NB4 (cell line): ENCODE results near the gene SHISAL2A.

Experiments used
- DNase-seq: peaks from one replicate; pipeline ENCODE4 v3.0.0; 2010; ENCODE audit warnings: low read depth
- H3K4me3 ChIP-seq: one replicate; pipeline ENCODE4 v1.5.1; 2011; ENCODE audit warnings: mild to moderate bottlenecking, low read depth, low read length, moderate library complexity
- MYC ChIP-seq: IDR thresholded peaks from 2 replicates; pipeline ENCODE4 v1.6.1; 2011; ENCODE audit warnings: low read depth, low read length
- POLR2A ChIP-seq: IDR thresholded peaks from 2 replicates; pipeline ENCODE4 v1.6.1; 2011; ENCODE audit warnings: mild to moderate bottlenecking; ENCODE audit not compliant: insufficient read length; ENCODE audit errors: extremely low read depth
- TF ChIP-seq, protein P1 (sequence below): IDR thresholded peaks from one replicate; pipeline ENCODE4 v1.5.1; 2012; ENCODE audit warnings: low read depth, low read length
- TF ChIP-seq, protein P2 (sequence below): IDR thresholded peaks from 2 replicates; pipeline ENCODE4 v1.6.1; 2011; ENCODE audit warnings: low read depth, low read length

SHISAL2A gene

DNA sequence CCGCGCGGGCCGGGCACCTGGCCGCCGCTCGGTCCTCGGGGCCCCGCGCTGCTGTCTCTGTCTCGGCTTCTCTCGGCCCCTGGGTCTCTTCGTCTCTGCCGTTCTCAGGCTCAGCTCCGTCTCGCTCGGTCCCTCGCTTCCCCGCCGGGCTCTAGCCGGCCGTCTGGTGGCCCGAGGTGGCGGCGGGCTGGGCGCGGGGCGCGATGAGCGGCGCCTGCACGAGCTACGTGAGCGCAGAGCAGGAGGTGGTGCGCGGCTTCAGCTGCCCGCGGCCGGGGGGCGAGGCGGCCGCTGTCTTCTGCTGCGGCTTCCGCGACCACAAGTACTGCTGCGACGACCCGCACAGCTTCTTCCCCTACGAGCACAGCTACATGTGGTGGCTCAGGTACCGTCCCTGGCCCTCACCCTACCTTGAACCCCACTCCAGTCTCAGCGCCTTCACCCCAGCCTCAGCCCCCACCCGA, 355 bp downstream of the SHISAL2A start:
- peak overlapping the region; percentile 43 for H3K4me3 ChIP-seq
- peak; percentile 54 for DNase-seq
- TF ChIP-seq, protein P1, sequence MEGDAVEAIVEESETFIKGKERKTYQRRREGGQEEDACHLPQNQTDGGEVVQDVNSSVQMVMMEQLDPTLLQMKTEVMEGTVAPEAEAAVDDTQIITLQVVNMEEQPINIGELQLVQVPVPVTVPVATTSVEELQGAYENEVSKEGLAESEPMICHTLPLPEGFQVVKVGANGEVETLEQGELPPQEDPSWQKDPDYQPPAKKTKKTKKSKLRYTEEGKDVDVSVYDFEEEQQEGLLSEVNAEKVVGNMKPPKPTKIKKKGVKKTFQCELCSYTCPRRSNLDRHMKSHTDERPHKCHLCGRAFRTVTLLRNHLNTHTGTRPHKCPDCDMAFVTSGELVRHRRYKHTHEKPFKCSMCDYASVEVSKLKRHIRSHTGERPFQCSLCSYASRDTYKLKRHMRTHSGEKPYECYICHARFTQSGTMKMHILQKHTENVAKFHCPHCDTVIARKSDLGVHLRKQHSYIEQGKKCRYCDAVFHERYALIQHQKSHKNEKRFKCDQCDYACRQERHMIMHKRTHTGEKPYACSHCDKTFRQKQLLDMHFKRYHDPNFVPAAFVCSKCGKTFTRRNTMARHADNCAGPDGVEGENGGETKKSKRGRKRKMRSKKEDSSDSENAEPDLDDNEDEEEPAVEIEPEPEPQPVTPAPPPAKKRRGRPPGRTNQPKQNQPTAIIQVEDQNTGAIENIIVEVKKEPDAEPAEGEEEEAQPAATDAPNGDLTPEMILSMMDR = no peak
- no peak for TF ChIP-seq MYC
- TF ChIP-seq, protein P2, sequence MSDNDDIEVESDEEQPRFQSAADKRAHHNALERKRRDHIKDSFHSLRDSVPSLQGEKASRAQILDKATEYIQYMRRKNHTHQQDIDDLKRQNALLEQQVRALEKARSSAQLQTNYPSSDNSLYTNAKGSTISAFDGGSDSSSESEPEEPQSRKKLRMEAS = no peak
- TF ChIP-seq POLR2A = no peak

DNA sequence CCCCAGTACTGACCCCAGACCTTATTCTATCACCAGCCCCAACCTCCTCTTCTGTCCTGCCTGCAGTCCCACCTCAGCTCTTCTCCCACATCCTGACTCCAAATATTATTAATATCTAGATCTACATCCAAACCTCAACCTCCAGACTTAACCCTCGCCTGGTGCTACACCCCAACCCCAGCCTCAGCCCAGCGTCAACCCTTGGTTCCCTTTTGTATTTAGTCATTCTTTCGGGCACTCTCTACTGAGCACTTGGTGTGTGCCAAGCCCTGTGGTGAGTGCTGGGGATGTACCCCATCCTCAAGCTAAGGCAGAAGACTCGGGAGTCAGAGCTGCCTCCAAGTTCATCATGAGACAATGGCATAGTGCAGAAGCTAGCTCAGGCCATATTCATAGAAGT, 1.1 kb downstream of the SHISAL2A start:
- DNase-seq = no peak
- no peak overlapping the region for H3K4me3 ChIP-seq

DNA sequence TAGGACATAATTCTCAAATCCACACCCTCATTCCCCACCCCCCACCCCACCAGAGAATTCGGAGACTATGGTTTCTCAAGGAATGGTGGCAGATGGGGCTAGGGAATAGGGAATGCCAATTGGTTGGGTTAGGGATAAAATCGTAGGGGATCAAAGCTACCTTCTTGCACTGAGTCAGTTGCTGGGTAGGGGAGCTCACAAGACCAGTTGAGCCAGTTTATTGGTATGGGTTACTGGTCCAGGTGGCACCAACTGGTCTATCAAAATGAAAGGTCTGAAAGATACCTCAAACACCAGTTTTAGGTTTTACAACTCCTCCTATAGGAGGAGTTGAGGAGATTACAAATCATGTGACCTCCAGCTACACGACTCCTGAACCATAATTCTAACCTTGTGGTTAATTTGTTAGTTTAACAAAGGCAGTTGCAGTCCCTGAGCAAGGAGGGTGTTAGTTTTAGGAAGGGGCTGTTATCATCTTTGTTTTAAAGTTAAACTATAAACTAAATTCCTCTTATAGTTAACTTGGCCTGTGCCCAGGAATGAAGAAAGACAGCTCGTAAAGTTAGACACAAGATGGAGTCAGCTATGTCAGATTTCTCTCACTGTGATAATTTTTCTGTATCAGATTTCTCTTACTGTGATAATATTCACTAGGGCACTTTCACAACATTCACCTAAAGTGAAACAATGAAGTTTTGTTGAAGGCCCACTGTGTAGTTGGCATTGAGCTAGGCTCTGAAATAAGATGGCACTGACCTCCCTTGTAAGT, 2.5 kb downstream of the SHISAL2A start:
- DNase-seq = peak; percentile 32
- H3K4me3 ChIP-seq = no peak overlapping the region
- TF ChIP-seq, protein P2 = no peak
- TF ChIP-seq MYC (no peak), POLR2A (no peak)
- TF ChIP-seq, protein P1 = no peak

More for the DNA sequence above, 1.1 kb downstream of the SHISAL2A start:
- TF ChIP-seq POLR2A (no peak), MYC (no peak)
- TF ChIP-seq, protein P2 = no peak
- TF ChIP-seq, protein P1 = no peak

DNA sequence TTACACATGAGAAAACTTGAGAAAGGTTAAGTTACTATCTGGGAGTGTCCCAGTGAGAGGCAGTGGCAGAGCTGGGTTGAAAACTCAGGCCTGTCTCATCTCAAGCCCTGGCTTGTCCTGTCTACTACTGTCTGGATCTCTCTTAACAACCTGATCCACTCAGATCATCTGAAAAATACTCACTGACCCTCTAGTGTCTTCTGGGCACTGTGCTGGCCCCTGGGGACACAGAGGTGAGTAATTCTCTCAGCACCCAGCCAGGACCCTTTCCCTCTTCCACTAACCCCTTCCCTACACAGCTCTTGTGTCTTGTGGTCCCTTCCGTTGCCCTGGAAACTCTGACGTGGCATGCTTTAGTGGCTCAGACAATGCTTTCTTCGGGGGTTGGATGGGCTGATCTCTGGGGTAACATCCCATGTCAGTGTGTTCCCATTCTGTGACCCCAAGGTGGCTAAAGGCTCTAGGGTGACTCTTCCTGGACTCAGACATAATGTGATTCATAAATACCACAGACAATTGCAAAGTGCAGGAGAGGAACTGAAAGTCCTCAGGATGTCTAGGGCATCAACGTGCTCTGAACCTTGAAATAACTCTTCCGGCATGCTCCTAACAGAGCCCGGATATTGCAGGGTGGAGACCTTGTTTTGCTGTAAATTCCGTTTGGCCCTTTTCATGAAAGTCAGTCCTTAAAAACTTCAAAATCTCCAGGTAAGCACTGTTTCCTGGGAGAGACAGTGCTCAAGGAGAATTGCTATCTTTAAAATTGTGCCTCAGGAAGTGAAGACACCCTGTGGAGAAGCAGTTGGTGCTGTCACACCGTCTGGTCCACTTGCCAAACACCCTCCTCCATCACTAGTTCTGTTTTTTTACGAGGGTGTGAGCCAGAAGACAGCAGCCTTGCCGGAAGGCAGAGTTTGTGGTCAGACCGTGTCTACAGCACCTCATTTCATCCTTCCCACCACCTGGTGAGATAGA, 4.0 kb downstream of the SHISAL2A start:
- no peak for TF ChIP-seq POLR2A
- TF ChIP-seq, protein P2 = peak; percentile 52; the same call in 1 of the 2 replicates
- peak; percentile 33 for TF ChIP-seq MYC
- DNase-seq = peak; percentile 95
- H3K4me3 ChIP-seq = peak overlapping the region; percentile 45

DNA sequence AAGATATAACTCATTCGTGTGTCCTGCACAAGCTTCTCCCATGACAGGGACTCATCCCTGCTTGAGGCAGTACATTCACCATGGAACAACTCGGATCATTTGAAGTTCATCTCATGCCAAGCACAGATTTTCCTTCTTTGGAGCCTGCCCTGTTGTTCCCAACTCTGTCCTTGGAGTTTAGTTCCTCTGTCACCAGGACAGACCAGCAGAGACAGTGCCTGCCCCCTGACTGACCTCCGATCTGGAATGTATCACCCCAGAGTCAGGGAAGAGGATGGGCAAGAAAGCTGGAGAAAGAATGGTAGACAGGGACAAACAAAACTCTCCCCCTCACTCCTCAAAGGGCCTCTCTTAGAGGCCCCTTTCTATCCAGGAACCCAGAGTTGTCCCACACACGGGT, 5.0 kb downstream of the SHISAL2A start:
- DNase-seq = no peak
- TF ChIP-seq POLR2A (no peak), MYC (no peak)
- TF ChIP-seq, protein P2 = no peak
- TF ChIP-seq, protein P1 = no peak
- H3K4me3 ChIP-seq = no peak overlapping the region

DNA sequence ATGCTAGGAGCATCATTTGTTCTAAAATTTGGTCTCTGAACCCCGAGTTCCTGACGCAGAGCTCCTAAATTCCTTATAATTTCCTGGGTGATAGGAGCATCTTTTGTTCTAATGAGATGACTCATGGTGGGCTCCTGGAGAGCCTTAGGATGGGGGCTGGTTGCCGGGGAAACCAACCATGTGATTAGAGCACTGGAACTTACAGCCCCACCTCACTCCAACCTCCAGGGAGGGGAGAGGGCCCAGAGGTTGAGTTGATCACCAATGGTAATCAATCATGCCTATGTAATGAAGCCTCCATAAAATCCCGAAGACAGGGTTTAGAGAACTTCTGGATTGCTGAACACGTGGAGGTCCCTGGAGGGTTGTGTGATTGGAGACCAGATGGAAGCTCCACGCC, 7.7 kb downstream of the SHISAL2A start:
- TF ChIP-seq, protein P2 = no peak
- no peak for TF ChIP-seq POLR2A
- TF ChIP-seq, protein P1 = no peak
- TF ChIP-seq MYC = no peak
- H3K4me3 ChIP-seq = no peak overlapping the region
- DNase-seq = no peak
